Motor neuron (in vitro differentiated cells): Measurements from ENCODE around the gene NRXN3. TPM values are rescaled to one million over a fixed set of nuclear protein-coding genes. Genes with fewer than 3 reads are reported as not detected.

Source experiments
- ATAC-seq, 8 experiments: fragments of 200-7000 bp; cut with Tn5 transposase; replicated peaks in 6 of 8; 2 replicates each; pipeline ENCODE4 v1.8.0; 2021; ENCODE audit warnings: mild to moderate bottlenecking in 8 of 8, moderate library complexity in 8 of 8
- H3K27ac ChIP-seq, 2 donors: fragments of 250-450 bp; sonication (Bioruptor Pico); 2 replicates each; pipeline ENCODE4 v1.9.0; 2021; ENCODE audit warnings: antibody characterized with exemption in 2 of 2, mild to moderate bottlenecking in 2 of 2, moderate library complexity in 1 of 2
- H3K4me1 ChIP-seq, 2 donors: fragments of 250-450 bp; sonication (Bioruptor Pico); replicated peaks in 1 of 2; 2 replicates each; pipeline ENCODE4 v1.6.1; 2021; ENCODE audit warnings: antibody characterized with exemption in 2 of 2, mild to moderate bottlenecking in 2 of 2, moderate library complexity in 1 of 2
- H3K4me3 ChIP-seq, 5 donors: fragments of 250-450 bp; sonication (Bioruptor Pico); 2 replicates each; pipeline ENCODE4 v1.9.0; 2021; ENCODE audit warnings: antibody characterized with exemption in 5 of 5, mild to moderate bottlenecking in 5 of 5, moderate library complexity in 4 of 5
- WGBS, 10 experiments: fragments of 450-650 bp; shearing (Covaris generic); methylation state at CpG; one replicate each; pipeline ENCODE4 v1.0.0; 2022; 5-methylcytosine and 5-hydroxymethylcytosine counted together
- in situ Hi-C, 9 experiments: fragments of 400-800 bp; cut with MboI; loops; one replicate each; pipeline ENCODE4 v1.15.0; 2021; ENCODE audit warnings: low sequenced_read_pairs in 9 of 9, low pct_unique_long_range_greater_than_20kb in 2 of 9; ENCODE audit not compliant: unreplicated experiment in 9 of 9
- total RNA-seq, 8 experiments: library from RNA; unstranded; fragments of 300-600 nt; gene quantifications; 2 replicates each; pipeline versions ENCODE4 v1.2.3 to v1.2.4, GENCODE V29; 2022

NRXN3 gene
- total RNA-seq, 8 experiments from 2014 or later = 1.1 to 16.5 (median 12.9) TPM

DNA sequence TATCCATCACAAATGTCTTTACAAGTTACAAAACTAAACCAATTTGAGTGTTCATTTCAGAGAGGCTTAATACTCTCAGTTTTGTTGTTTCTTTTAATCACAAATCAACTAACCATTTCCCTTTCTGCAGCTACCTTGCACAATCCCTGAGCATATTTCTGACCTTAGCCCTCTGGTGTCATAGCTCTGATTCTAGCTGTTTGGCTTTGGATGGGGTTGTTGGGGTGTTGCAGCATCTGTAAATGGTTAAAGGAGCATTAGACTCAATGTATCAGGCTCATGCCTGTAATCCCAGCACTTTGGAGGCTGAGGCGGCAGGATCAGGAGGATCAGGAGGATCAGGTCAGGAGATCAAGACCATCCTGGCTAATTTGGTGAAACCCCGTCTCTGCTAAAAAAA lies 461.4 kb downstream of the NRXN3 start:
- WGBS, 10 experiments = 38 to 100% (median 76%) methylated on average over 1 to 2 of the region's 2 CpGs; no CpG with 5 or more reads in 4 of the 10 experiments
- no peak overlapping the region for H3K27ac ChIP-seq
- H3K4me1 ChIP-seq = peaks cover 10 to 13% of the 10 kb centered on the region in 2 donors
- no peak for ATAC-seq
- H3K4me3 ChIP-seq = no peak overlapping the region
- in situ Hi-C loops = no loop called here

DNA sequence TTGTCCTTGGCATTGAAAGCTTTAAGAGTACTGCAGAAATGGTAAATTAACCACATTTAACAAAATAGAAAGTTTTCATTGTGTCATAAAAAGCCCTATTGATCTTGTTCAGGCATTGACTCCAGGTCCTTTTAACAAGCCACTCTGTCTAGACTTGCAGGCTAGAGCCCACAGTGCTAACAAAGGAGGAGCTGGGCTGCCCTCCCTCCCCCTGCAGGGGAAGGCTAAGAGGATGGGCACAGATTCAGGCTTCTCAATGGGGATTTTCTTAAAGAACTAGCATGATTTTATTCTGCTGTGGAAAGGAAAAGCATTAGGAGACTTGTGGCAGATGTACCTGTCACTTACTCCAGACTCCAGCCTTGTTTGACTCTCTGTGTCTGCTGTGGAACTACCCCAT lies 463.6 kb downstream of the NRXN3 start:
- ATAC-seq = peak in 5 of 8 experiments; percentile 31 to 79 (median 39)
- no peak overlapping the region for H3K27ac ChIP-seq
- in situ Hi-C loops = no loop called here
- H3K4me1 ChIP-seq = peaks cover 16% of the 10 kb centered on the region in 2 donors
- no peak overlapping the region for H3K4me3 ChIP-seq

DNA sequence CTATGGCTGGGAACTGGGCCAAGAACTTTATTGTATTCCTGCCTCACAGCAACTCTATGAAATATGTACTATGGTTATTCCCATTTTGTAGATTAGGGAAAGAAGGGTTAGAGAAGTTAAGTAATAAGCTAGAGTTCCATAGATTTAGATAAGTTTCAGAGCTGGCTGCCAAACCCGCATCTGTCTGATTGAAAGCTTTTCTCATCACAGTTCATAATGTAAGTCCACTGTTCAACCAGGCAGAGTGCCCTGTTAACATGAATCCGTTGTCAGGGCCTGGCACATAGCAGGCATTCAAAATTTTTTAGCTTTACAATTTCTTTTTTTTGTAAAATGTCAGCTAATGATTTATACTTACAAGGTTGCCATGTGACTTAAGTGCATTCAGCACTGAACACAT lies 467.3 kb downstream of the NRXN3 start:
- no peak overlapping the region for H3K27ac ChIP-seq
- WGBS, 10 experiments = 11 to 90% (median 83%) methylated on average over 1 to 2 of the region's 2 CpGs; no CpG with 5 or more reads in 4 of the 10 experiments
- peaks cover 16 to 20% of the 10 kb centered on the region in 2 donors for H3K4me1 ChIP-seq
- in situ Hi-C loops = no loop called here
- no peak overlapping the region for H3K4me3 ChIP-seq
- peak in 3 of 8 experiments; percentile 6 to 43 (median 11) for ATAC-seq

DNA sequence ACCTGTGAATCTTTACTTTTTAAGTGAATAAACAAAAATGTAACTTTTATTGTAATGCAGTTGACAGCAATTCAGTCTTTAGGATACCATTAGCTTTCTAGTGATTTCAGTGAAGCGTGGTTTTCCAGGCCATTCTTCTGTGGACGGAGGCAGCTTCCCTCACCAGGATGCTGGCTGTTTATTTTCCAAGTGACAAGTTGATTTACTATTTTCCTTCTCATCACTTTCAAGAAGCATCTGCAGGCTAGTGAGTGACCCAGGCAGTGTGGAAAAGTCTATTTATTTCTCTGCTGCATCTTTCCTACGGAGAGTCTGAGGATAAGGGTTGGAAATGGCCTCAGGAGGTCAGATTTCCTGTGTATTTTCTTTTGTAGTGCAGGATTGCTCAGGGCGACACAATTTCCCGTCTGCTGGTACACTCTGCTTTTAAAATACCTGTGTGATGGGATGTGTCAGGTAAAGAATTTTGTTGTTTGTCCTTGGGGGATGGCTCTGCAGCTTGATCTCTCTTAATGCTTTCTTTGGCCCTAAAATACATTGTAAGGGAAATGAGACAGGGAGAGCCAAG lies 467.8 kb downstream of the NRXN3 start:
- ATAC-seq = peak in 5 of 8 experiments; percentile 74 to 88 (median 82)
- 18 to 56% (median 32%) methylated on average over 2 to 5 of the region's 5 CpGs; no CpG with 5 or more reads in 1 of the 10 experiments for WGBS, 10 experiments
- Histone ChIP-seq H3K27ac (no peak overlapping the region), H3K4me3 (no peak overlapping the region), H3K4me1 (peaks cover 16 to 20% of the 10 kb centered on the region in 2 donors)
- in situ Hi-C loops = no loop called here

DNA sequence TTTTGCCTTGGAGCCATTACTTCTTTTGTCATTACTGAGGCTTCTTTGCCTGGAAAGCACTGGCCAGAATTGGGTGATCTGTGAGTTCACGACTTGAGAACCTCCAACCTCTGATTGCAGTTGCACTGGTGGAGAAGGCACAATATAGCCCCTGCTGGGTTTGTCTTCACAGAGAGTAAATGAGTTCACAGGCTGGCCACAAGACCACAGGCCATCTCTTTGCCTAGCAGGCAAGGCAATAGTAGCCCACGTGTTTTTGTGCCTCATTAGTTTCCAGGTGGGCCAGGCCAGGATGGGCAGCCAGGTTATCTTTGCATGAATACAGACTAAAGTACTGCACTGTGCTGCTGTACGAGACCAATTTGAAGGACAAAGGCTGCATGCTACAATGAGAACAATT lies 468.8 kb downstream of the NRXN3 start:
- no peak for ATAC-seq
- peaks cover 12 to 20% of the 10 kb centered on the region in 2 donors for H3K4me1 ChIP-seq
- no peak overlapping the region for H3K4me3 ChIP-seq
- 0 to 49% (median 17%) methylated on average over 1 to 3 of the region's 3 CpGs; no CpG with 5 or more reads in 3 of the 10 experiments for WGBS, 10 experiments
- no peak overlapping the region for H3K27ac ChIP-seq
- in situ Hi-C loops = no loop called here

DNA sequence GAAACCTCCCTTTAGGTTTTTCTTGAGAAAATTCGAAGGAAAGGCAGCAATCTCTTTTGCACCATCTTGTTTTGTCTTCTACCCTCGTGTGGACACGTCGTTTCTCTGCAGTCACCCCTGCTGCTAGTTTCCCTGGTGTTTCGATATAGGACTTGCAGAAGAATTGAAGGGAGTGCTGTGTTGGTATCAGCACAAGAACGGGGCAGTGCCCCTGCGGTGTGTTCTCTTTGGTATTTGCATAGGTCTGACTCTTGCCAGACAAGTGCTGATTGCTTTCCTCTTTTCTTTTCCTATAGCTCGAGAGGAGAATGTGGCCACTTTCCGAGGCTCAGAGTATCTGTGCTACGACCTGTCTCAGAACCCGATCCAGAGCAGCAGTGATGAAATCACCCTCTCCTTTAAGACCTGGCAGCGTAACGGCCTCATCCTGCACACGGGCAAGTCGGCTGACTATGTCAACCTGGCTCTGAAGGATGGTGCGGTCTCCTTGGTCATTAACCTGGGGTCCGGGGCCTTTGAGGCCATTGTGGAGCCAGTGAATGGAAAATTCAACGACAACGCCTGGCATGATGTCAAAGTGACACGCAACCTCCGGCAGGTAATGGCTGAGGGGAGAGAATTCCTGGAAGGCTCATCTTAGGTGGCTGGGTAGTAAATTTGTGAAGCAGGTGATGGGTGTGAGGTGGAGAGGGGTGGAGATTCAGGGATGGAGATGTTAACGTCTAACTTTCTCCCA lies 474.8 kb downstream of the NRXN3 start:
- Histone ChIP-seq H3K27ac (no peak overlapping the region), H3K4me3 (no peak overlapping the region), H3K4me1 (no peaks in the 10 kb centered on the region)
- in situ Hi-C loops = no loop called here
- ATAC-seq = no peak
- WGBS, 10 experiments = 19 to 93% (median 50%) methylated on average over 4 to 19 of the region's 22 CpGs; no CpG with 5 or more reads in 1 of the 10 experiments

DNA sequence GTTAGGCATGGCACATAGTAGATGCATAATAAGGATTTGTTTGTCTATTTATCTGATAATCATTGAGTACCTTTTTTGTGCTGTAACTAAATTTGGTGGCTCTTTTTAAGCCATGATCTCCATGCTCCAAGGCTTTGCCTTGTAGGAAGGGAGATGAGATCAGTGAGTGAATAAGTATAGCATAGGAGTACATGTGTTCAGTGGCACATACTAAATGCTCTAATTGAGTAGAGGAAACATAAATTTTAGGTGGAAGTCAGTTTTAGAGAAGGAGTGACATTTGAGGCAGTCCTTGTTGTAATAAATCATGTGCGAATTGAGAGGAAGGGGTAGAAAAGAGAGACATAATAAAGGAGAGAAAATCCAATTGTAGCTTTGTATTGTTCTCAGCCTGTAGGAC lies 482.6 kb downstream of the NRXN3 start:
- no peak overlapping the region for H3K27ac ChIP-seq
- no peak overlapping the region for H3K4me3 ChIP-seq
- peaks cover 3 to 11% of the 10 kb centered on the region in 2 donors for H3K4me1 ChIP-seq
- in situ Hi-C loops = no loop called here
- peak in 5 of 8 experiments; percentile 26 to 71 (median 68) for ATAC-seq
- 0 to 63% (median 32%) methylated on average over 1 of the region's 1 CpG; no CpG with 5 or more reads in 2 of the 10 experiments for WGBS, 10 experiments

DNA sequence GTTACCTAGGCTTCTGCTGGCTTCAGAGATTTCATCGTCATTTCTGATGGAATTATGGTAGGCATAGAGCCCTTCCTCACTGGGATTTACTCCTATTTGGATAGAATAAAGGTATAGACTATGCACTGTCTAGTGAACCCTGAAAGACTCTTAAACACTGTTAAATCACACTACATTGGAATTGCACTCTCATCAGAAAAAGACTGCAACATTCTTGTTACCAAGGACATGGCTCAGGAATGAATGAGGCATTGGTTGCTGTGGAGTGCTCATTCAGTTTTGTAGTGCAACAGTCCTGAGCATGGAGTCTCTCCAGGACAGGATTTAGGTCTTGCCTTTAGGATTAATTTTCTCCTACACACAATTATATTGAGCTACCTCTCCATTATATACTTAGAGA lies 483.0 kb downstream of the NRXN3 start:
- 0 to 60% (median 15%) methylated on average over 1 of the region's 1 CpG; no CpG with 5 or more reads in 4 of the 10 experiments for WGBS, 10 experiments
- ATAC-seq = peak in 5 of 8 experiments; percentile 90 to 95 (median 94)
- H3K4me3 ChIP-seq = no peak overlapping the region
- H3K27ac ChIP-seq = no peak overlapping the region
- peaks cover 3 to 11% of the 10 kb centered on the region in 2 donors for H3K4me1 ChIP-seq
- in situ Hi-C loops = no loop called here

DNA sequence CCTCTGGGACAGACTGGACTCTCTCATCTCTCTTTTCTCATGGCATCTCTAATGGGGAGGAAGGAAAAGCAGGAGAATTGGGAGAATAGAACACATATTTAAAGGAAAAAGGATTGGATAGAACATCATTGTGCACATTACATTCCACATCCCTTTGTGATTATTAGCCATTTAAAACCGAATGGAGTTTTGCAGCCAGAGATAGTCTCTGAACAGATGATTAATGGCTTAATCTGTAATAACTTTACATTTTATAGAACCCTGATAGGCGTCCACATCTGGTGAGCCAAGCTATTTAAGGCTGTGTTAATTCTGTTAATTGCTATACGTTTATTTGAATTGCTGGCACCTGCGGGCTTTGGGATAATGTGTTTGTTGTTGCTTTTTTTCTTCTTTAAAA lies 487.3 kb downstream of the NRXN3 start:
- H3K4me1 ChIP-seq = peaks cover 2 to 10% of the 10 kb centered on the region in 2 donors
- H3K27ac ChIP-seq = no peak overlapping the region
- WGBS, 10 experiments = 10 to 100% (median 77%) methylated on average over 1 to 4 of the region's 4 CpGs
- no peak for ATAC-seq
- in situ Hi-C loops = no loop called here
- no peak overlapping the region for H3K4me3 ChIP-seq

DNA sequence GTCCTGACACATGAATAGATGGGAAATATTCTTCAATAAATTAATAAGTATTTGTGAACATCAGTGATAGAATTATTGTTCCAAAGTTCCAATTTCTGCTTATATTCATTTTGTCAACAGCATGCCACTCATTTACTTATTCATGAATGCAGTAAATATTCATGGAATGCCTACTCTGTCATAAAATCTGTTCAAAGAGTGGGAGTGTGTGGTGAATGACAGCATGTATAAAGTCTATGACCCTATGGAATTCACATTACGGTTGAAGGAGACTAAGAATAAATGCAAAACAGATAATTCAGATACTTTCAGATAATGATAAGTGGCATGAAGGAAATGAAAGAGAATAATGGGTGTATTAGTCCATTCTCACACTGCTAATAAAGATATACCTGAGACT lies 494.7 kb downstream of the NRXN3 start:
- in situ Hi-C loops = no loop called here
- peak in 3 of 8 experiments; percentile 33 to 48 (median 37) for ATAC-seq
- 0 to 90% (median 47%) methylated on average over 1 of the region's 1 CpG; no CpG with 5 or more reads in 2 of the 10 experiments for WGBS, 10 experiments
- Histone ChIP-seq H3K4me1 (no peaks in the 10 kb centered on the region), H3K27ac (no peak overlapping the region), H3K4me3 (no peak overlapping the region)

DNA sequence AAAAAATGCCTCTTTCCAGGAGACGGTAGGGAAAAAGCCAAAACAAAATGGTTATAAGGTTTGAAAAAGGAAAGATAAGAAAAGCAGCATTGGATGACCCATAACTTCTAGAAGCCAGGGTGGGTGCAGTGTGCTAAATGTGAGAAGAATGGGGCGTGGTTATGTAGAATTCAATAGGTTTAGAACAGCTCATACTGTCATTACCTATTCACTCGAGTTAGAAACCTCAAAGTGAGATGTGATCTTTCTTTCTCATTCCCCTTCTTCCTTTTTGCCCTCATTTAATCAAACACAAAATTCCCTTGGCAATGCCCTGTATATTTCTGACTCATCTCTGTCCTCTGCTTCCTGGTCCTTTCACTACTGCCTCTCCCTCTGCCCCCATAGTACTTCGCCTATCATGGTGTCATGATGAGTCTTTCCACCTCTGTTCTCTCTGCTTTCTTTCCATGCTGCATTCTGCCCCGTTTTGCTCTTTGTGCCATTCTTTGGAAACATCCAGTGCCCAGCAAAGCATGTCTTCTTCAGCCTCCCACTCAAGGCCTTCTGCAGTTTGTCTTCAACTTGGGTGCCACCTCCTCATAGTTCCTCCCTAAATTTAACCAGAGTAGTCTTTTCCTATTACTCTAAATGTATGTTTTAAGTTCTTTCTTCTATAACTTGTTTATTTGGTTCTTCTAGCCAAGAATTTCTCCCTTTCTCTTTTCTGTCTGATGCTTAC lies 496.3 kb downstream of the NRXN3 start:
- no peak overlapping the region for H3K4me3 ChIP-seq
- peak in 1 of 8 experiments; percentile 45 for ATAC-seq
- WGBS, 10 experiments = 2 to 87% (median 46%) methylated on average over 1 to 5 of the region's 5 CpGs
- no peak overlapping the region for H3K27ac ChIP-seq
- in situ Hi-C loops = no loop called here
- H3K4me1 ChIP-seq = no peaks in the 10 kb centered on the region

DNA sequence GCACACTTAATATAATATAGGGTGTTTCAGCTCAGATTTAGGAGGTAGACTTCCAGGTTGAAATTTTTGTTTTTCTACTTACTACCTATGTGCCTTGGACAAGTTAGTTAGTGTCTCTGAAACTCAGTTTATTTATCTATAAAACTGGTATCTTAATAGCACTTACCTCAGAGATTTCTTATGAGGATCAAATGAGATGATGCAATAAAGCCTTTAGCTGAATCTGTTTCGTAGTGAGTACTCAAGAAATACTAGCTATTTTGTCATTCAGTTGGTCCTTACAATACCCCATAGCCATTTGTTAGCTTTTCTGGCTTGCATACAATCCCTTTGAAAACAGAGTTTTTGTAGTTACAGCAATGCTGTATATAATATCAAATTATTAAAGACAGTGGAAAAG lies 497.0 kb downstream of the NRXN3 start:
- ATAC-seq = no peak
- Histone ChIP-seq H3K4me1 (no peaks in the 10 kb centered on the region), H3K27ac (no peak overlapping the region), H3K4me3 (no peak overlapping the region)
- in situ Hi-C loops = no loop called here
- 0 to 100% (median 71%) methylated on average over 1 of the region's 1 CpG; no CpG with 5 or more reads in 4 of the 10 experiments for WGBS, 10 experiments

DNA sequence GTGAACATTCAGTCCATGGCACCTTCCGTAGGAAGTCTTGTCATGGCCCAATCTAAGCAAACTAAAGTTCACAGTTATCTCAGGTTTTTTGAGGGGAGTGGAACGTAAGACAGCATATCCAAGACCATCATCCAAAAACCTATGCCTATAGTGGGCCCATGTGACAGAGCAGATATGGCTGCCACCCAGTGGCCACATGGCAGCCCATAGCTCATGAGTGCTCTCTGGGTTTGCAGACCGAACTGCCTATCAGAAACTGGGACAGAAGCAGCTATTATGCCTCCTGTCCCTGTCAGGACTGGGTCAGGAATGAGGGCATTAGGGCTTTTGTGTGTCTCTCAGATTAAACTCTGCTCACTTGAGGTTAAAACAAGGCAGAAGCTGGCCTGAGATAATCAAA lies 503.7 kb downstream of the NRXN3 start:
- 0 to 100% (median 70%) methylated on average over 1 to 3 of the region's 3 CpGs; no CpG with 5 or more reads in 2 of the 10 experiments for WGBS, 10 experiments
- H3K4me3 ChIP-seq = no peak overlapping the region
- in situ Hi-C loops = no loop called here
- ATAC-seq = no peak
- H3K4me1 ChIP-seq = no peaks in the 10 kb centered on the region
- no peak overlapping the region for H3K27ac ChIP-seq
